ENCODE measurements around the gene NINL.

The NINL gene

DNA sequence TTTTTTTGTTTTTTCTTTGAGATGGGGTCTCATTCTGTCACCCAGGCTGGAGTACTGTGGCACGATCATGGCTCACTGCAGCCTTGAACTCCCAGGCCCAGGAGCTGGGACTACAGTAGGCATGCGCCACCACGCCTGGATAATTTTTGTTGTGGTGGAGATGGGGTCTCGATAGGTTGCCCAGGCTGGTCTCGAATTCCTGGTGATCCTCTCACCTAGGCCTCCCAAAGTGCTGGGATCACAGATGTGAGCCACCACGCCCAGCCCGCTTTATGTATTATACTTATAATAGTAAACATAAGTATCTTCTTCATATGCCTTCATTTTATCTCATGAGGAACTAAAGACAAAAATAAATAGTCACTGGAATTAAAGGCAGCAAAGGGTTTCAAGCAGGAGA lies 114.3 kb downstream of the NINL start:
- no peaks in the 10 kb centered on the region for H3K4me1 ChIP-seq (ENCODE audit: insufficient read depth, poor library complexity, severe bottlenecking)
- DNase-seq (ENCODE audit: low spot score) (no peak), ATAC-seq (ENCODE audit: low read depth) (no peak)
- H3K27ac ChIP-seq (ENCODE audit: poor library complexity, severe bottlenecking): no peak overlapping the region
- no peaks in the 10 kb centered on the region for H3K27me3 ChIP-seq (ENCODE audit: insufficient read depth, poor library complexity, severe bottlenecking)
- peaks cover 4% of the 10 kb centered on the region; the same call in 1 of the 2 replicates for H3K36me3 ChIP-seq (ENCODE audit: low read depth)
- TF ChIP-seq, protein P1, sequence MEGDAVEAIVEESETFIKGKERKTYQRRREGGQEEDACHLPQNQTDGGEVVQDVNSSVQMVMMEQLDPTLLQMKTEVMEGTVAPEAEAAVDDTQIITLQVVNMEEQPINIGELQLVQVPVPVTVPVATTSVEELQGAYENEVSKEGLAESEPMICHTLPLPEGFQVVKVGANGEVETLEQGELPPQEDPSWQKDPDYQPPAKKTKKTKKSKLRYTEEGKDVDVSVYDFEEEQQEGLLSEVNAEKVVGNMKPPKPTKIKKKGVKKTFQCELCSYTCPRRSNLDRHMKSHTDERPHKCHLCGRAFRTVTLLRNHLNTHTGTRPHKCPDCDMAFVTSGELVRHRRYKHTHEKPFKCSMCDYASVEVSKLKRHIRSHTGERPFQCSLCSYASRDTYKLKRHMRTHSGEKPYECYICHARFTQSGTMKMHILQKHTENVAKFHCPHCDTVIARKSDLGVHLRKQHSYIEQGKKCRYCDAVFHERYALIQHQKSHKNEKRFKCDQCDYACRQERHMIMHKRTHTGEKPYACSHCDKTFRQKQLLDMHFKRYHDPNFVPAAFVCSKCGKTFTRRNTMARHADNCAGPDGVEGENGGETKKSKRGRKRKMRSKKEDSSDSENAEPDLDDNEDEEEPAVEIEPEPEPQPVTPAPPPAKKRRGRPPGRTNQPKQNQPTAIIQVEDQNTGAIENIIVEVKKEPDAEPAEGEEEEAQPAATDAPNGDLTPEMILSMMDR (IDR thresholded peaks at IDR 0.05; ENCODE audit: poor library complexity, severe bottlenecking): no peak
- no peaks in the 10 kb centered on the region for H3K9me3 ChIP-seq (ENCODE audit: severe bottlenecking)
- H3K4me3 ChIP-seq (ENCODE audit: severe bottlenecking): no peak overlapping the region

DNA sequence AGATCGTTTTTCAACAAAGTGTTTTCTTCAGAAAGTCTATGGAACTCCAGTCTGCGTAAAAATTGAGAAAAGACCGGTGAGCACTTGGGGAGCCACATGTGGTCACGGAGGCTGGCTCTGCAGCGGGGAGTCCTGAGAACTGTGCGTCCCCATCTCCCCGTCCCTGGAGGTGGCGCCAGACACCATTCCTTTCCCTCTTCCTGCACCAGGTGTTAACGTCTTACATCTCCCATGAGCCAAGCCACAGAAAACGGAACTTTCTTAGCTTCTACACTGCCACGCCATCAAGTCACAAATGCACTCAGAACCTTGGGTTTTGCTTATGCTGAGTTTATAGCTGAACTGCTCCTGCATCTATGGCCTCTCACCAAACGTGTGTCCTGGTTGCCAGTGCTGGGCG lies 115.3 kb downstream of the NINL start:
- peaks cover 4% of the 10 kb centered on the region; the same call in 1 of the 2 replicates for H3K36me3 ChIP-seq (ENCODE audit: low read depth)
- H3K9me3 ChIP-seq (ENCODE audit: severe bottlenecking): no peaks in the 10 kb centered on the region
- TF ChIP-seq, protein P1 (IDR thresholded peaks at IDR 0.05; ENCODE audit: poor library complexity, severe bottlenecking): peak; percentile 46
- H3K27me3 ChIP-seq (ENCODE audit: insufficient read depth, poor library complexity, severe bottlenecking): no peaks in the 10 kb centered on the region
- no peaks in the 10 kb centered on the region for H3K4me1 ChIP-seq (ENCODE audit: insufficient read depth, poor library complexity, severe bottlenecking)
- no peak overlapping the region for H3K27ac ChIP-seq (ENCODE audit: poor library complexity, severe bottlenecking)
- H3K4me3 ChIP-seq (ENCODE audit: severe bottlenecking): no peak overlapping the region
- no peak for DNase-seq (ENCODE audit: low spot score)
- ATAC-seq (ENCODE audit: low read depth): peak; percentile 64; the same call in 2 of the 3 replicates

DNA sequence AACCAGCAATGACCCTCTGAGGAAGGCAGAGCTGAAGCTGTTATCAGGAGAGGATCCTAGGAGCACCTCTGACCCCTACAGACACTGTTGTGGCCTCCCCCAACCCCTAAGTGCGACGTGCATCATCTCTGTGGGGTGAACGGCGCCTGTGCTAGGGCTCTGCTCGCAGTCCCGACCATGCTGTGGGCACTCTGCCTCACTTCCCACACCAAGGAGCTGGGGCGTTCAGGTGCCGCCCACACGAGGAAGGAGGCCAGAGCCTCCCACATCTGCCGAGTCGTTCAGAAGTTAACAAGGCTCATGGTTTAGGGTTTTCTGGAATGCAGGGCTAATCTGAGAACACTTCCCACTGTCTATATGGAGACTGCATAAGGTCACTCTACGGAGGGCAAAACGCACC lies 115.8 kb downstream of the NINL start:
- H3K9me3 ChIP-seq (ENCODE audit: severe bottlenecking): no peaks in the 10 kb centered on the region
- peaks cover 4% of the 10 kb centered on the region; the same call in 1 of the 2 replicates for H3K36me3 ChIP-seq (ENCODE audit: low read depth)
- TF ChIP-seq, protein P1 (IDR thresholded peaks at IDR 0.05; ENCODE audit: poor library complexity, severe bottlenecking): no peak
- no peak overlapping the region for H3K4me3 ChIP-seq (ENCODE audit: severe bottlenecking)
- ATAC-seq (ENCODE audit: low read depth): no peak
- H3K27me3 ChIP-seq (ENCODE audit: insufficient read depth, poor library complexity, severe bottlenecking): no peaks in the 10 kb centered on the region
- no peak overlapping the region for H3K27ac ChIP-seq (ENCODE audit: poor library complexity, severe bottlenecking)
- DNase-seq (ENCODE audit: low spot score): no peak
- H3K4me1 ChIP-seq (ENCODE audit: insufficient read depth, poor library complexity, severe bottlenecking): no peaks in the 10 kb centered on the region

DNA sequence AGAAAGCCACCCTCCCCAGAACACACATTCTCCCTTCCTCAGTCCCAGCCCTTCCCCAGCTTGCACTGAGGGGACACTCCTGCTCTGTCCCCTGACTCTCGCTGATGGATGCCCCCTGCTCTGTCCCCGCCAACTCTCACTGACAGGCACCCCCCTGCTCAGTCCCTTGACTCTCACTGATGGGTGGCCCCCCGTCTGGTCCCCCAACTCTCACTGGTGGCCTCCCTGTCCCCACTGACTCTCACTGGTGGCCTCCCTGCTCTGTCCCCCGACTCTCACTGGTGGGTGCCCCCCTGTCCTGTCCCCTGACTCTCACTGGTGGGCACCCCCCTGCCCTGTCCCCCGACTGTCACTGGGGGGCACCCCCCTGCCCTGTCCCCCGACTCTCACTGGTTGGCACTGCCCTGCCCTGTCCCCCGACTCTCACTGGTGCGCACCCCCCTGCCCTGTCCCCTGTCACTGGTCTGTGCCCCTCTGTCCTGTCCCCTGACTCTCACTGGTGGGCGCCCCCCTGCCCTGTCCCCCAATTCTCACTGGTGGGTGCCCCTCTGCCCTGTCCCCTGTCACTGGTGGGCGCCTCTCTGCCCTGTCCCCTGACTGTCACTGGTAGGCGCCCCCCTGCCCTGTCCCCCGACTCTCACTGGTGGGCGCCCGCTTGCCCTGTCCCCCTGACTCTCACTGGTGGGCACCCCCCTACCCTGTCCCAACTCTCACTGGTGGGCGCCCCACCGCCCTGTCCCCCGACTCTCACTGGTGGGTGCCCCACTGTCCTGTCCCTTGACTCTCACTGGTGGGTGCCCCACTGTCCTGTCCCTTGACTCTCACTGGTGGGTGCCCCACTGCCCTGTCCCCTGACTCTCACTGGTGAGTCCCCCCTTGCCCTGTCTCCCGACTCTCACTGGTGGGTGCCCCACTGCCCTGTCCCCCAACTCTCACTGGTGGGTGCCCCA lies 116.9 kb downstream of the NINL start:
- Histone ChIP-seq H3K36me3 (ENCODE audit: low read depth) (peaks cover 4% of the 10 kb centered on the region; the same call in 1 of the 2 replicates), H3K27me3 (ENCODE audit: insufficient read depth, poor library complexity, severe bottlenecking) (no peaks in the 10 kb centered on the region), H3K4me1 (ENCODE audit: insufficient read depth, poor library complexity, severe bottlenecking) (no peaks in the 10 kb centered on the region), H3K27ac (ENCODE audit: poor library complexity, severe bottlenecking) (no peak overlapping the region), H3K4me3 (ENCODE audit: severe bottlenecking) (no peak overlapping the region), H3K9me3 (ENCODE audit: severe bottlenecking) (no peaks in the 10 kb centered on the region)
- TF ChIP-seq, protein P1 (IDR thresholded peaks at IDR 0.05; ENCODE audit: poor library complexity, severe bottlenecking): no peak
- DNase-seq (ENCODE audit: low spot score) (no peak), ATAC-seq (ENCODE audit: low read depth) (no peak; the same call in 2 of the 3 replicates)

Measured in RWPE2 (cell line).